ENCODE data around the gene ABCG2. TPM values are rescaled to one million over a fixed set of nuclear protein-coding genes. Genes with fewer than 3 reads are reported as not detected.
"Not testable (repeated sequence)": the region's sequence is repeated elsewhere in the genome, so short reads cannot be mapped to it uniquely, and the experiment has no call there.

ABCG2 gene
- total RNA-seq, 1 experiment from 2014 or later: 0.12 TPM

DNA sequence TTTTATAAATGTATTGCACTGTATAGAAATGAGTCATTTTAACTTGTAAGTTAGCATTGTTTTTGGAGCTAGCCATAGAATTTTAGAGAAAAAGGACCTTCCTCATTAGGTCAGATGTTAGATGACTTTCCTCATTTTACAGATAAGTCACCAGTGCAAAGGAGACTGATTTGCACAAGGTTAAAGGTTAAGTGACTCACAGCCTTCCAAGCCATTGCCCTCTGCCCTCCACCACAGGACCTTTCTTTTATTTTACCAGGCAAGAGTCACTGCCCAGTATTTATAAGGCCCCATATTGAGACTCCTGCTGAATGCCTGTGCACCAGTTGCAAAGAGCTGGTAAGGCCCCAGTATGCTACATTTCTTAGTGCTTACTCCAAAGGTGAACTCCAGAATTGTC lies 4.2 kb upstream of the ABCG2 start:
- intact Hi-C loops (cut with micrococcal nuclease): no loop called here
- Mint-ChIP-seq H3K4me3 (ENCODE audit: unreplicated experiment) (no peak overlapping the region), H3K9me3 (ENCODE audit: unreplicated experiment) (no peaks in the 10 kb centered on the region), H3K27me3 (ENCODE audit: insufficient read depth, unreplicated experiment) (no peaks in the 10 kb centered on the region), H3K36me3 (ENCODE audit: insufficient read depth, unreplicated experiment) (no peaks in the 10 kb centered on the region), H3K4me1 (ENCODE audit: insufficient read depth, unreplicated experiment) (no peaks in the 10 kb centered on the region), H3K27ac (ENCODE audit: low read depth, unreplicated experiment) (no peak overlapping the region)
- no TSS peak for BruUV-seq (replicated peaks)
- ChIA-PET POLR2A (interaction anchor here (0.6 kb wide), 2 partner anchors 19 to 204 kb away, joined by 3 read pairs; no protein-coding TSS in a partner anchor), CTCF (no interaction called here)
- no peak for DNase-seq (ENCODE audit: unreplicated experiment)
- TF ChIP-seq, protein P1, sequence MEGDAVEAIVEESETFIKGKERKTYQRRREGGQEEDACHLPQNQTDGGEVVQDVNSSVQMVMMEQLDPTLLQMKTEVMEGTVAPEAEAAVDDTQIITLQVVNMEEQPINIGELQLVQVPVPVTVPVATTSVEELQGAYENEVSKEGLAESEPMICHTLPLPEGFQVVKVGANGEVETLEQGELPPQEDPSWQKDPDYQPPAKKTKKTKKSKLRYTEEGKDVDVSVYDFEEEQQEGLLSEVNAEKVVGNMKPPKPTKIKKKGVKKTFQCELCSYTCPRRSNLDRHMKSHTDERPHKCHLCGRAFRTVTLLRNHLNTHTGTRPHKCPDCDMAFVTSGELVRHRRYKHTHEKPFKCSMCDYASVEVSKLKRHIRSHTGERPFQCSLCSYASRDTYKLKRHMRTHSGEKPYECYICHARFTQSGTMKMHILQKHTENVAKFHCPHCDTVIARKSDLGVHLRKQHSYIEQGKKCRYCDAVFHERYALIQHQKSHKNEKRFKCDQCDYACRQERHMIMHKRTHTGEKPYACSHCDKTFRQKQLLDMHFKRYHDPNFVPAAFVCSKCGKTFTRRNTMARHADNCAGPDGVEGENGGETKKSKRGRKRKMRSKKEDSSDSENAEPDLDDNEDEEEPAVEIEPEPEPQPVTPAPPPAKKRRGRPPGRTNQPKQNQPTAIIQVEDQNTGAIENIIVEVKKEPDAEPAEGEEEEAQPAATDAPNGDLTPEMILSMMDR (IDR thresholded peaks at IDR 0.05; ENCODE audit: unreplicated experiment): no peak

DNA sequence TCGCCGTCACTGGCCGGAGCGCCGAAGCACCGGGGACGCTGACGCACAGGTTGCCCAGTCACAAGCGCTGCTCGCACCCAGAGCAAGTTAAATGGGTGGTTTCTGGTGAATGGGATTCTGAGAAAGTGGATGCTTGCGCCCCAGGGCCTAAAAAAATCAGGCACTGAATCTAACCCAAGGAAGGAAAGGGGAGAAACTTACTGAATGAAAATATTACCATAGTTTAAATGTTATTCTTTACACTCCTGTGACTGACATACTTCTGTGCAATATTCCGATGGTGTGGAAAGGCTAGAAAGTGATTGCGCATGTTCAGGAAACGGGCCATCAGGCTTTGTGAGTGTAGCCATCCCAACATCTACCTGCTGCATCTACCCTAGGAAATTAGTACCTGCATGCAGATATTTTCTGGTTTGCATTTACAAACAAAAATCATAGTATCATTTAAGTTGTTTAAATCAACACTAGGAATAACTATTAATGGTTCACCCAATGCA lies 838 bp upstream of the ABCG2 start:
- POLR2A ChIA-PET: interaction anchor here (0.7 kb wide), 1 partner anchor 35 kb away, joined by 4 read pairs; no protein-coding TSS in a partner anchor
- Mint-ChIP-seq H3K9me3 (ENCODE audit: unreplicated experiment) (no peaks in the 10 kb centered on the region), H3K36me3 (ENCODE audit: insufficient read depth, unreplicated experiment) (no peaks in the 10 kb centered on the region), H3K4me3 (ENCODE audit: unreplicated experiment) (peak overlapping the region; percentile 47), H3K4me1 (ENCODE audit: insufficient read depth, unreplicated experiment) (no peaks in the 10 kb centered on the region), H3K27ac (ENCODE audit: low read depth, unreplicated experiment) (no peak overlapping the region), H3K27me3 (ENCODE audit: insufficient read depth, unreplicated experiment) (no peaks in the 10 kb centered on the region)
- DNase-seq (ENCODE audit: unreplicated experiment): no peak
- CTCF ChIA-PET: no interaction called here
- intact Hi-C loops (cut with micrococcal nuclease): no loop called here
- TF ChIP-seq, protein P1 (IDR thresholded peaks at IDR 0.05; ENCODE audit: unreplicated experiment): no peak
- BruUV-seq (replicated peaks): no TSS peak

DNA sequence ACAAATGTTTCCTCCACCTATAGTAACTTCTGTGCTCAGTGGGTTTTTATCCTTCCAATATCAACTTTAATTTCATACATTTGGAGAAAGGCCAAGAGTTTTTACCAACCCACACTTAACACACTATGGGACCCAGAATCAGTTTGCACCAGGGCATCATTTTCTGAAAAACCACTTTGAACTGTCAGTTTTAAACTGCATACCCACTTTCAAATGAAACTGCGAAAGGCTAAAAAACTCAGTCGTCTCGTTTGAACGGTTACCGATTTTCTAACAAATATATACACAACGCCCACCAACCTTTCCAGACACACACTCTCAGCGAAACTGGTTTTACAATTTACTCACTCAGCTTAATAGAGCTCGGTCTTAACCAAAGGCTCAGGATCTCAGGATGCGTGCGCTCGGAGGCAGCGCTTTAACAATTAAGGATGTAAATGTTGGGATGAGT lies 376 bp downstream of the ABCG2 start:
- POLR2A ChIA-PET: no interaction called here
- H3K27me3 Mint-ChIP-seq (ENCODE audit: insufficient read depth, unreplicated experiment): no peaks in the 10 kb centered on the region
- TF ChIP-seq, protein P1 (IDR thresholded peaks at IDR 0.05; ENCODE audit: unreplicated experiment): no peak
- no peak overlapping the region for H3K27ac Mint-ChIP-seq (ENCODE audit: low read depth, unreplicated experiment)
- CTCF ChIA-PET: interaction anchor here (0.5 kb wide), 1 partner anchor 359 kb away, joined by 3 read pairs; no protein-coding TSS in a partner anchor
- no peaks in the 10 kb centered on the region for H3K4me1 Mint-ChIP-seq (ENCODE audit: insufficient read depth, unreplicated experiment)
- BruUV-seq (replicated peaks): no TSS peak
- intact Hi-C loops (cut with micrococcal nuclease): no loop called here
- peak overlapping the region; percentile 47 for H3K4me3 Mint-ChIP-seq (ENCODE audit: unreplicated experiment)
- no peak for DNase-seq (ENCODE audit: unreplicated experiment)
- no peaks in the 10 kb centered on the region for H3K9me3 Mint-ChIP-seq (ENCODE audit: unreplicated experiment)
- no peaks in the 10 kb centered on the region for H3K36me3 Mint-ChIP-seq (ENCODE audit: insufficient read depth, unreplicated experiment)

DNA sequence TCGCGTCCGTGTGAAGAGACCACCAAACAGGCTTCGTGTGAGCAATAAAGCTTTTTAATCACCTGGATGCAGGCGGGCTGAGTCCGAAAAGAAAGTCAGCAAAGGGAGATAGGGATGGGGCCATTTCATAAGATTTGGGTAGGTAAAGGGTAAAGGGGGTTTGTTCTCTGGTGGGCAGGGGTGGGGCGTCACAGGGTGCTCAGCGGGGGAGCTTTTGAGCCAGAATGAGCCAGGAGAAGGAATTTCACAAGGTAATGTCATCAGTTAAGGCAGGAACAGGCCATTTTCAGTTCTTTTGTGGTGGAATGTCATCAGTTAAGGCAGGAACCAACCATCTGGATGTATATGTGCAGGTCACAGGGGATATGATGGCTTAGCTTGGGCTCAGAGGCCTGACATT lies 6.1 kb downstream of the ABCG2 start:
- H3K9me3 Mint-ChIP-seq (ENCODE audit: unreplicated experiment); POLR2A ChIA-PET; BruUV-seq (replicated peaks); CTCF ChIA-PET; H3K27me3 Mint-ChIP-seq (ENCODE audit: insufficient read depth, unreplicated experiment); H3K4me3 Mint-ChIP-seq (ENCODE audit: unreplicated experiment); H3K27ac Mint-ChIP-seq (ENCODE audit: low read depth, unreplicated experiment); intact Hi-C loops (cut with micrococcal nuclease); DNase-seq (ENCODE audit: unreplicated experiment); H3K36me3 Mint-ChIP-seq (ENCODE audit: insufficient read depth, unreplicated experiment); H3K4me1 Mint-ChIP-seq (ENCODE audit: insufficient read depth, unreplicated experiment): not testable (repeated sequence)

DNA sequence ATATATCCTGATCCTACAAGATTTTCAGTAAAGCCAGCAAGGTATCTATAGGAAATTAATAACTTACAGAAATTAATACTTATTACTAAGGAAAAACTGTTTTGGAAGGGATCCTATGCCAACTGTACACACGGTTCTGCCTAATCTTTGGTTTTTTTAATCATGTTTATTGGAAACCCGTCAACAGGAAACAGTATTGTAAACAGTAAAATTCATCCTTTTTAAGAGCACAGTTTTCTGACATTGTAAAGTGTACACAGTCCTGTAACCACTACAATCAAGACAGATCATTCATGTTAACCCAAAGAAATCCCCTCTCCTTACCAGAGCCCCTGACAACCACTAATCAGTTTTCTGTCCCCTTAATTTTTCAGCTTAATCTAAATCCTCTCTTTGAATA lies 9.9 kb downstream of the ABCG2 start:
- TF ChIP-seq, protein P1 (IDR thresholded peaks at IDR 0.05; ENCODE audit: unreplicated experiment): no peak
- Mint-ChIP-seq H3K27ac (ENCODE audit: low read depth, unreplicated experiment) (no peak overlapping the region), H3K36me3 (ENCODE audit: insufficient read depth, unreplicated experiment) (no peaks in the 10 kb centered on the region), H3K4me1 (ENCODE audit: insufficient read depth, unreplicated experiment) (peaks cover 14% of the 10 kb centered on the region), H3K4me3 (ENCODE audit: unreplicated experiment) (no peak overlapping the region), H3K9me3 (ENCODE audit: unreplicated experiment) (no peaks in the 10 kb centered on the region), H3K27me3 (ENCODE audit: insufficient read depth, unreplicated experiment) (no peaks in the 10 kb centered on the region)
- BruUV-seq (replicated peaks): no TSS peak
- no peak for DNase-seq (ENCODE audit: unreplicated experiment)
- intact Hi-C loops (cut with micrococcal nuclease): no loop called here
- ChIA-PET POLR2A (no interaction called here), CTCF (interaction anchor here (0.6 kb wide), 1 partner anchor 115 kb away, joined by 4 read pairs; no protein-coding TSS in a partner anchor)
